ENCODE results near the gene PAK5.

Gene PAK5

GRCh38 chr20:9496155-9496554 is 342.7 kb downstream of the PAK5 start:
- no peak for DNase-seq (ENCODE audit: low read depth in 2 of 2)

- DNase-seq (ENCODE audit: low read depth in 2 of 2) = no peak
Observed at GRCh38 chr20:9495701-9496100, 343.2 kb downstream of the PAK5 start.

GRCh38 chr20:9493803-9494202 is 345.1 kb downstream of the PAK5 start:
- no peak for DNase-seq (ENCODE audit: low read depth in 2 of 2)

GRCh38 chr20:9492067-9492466 is 346.8 kb downstream of the PAK5 start:
- no peak for DNase-seq (ENCODE audit: low read depth in 2 of 2)

GRCh38 chr20:9491324-9491723 is 347.6 kb downstream of the PAK5 start:
- no peak for DNase-seq (ENCODE audit: low read depth in 2 of 2)

- no peak for DNase-seq (ENCODE audit: low read depth in 2 of 2)
Observed at GRCh38 chr20:9490631-9491030, 348.2 kb downstream of the PAK5 start.

- DNase-seq (ENCODE audit: low read depth in 2 of 2) = no peak
Observed at GRCh38 chr20:9490161-9490560, 348.7 kb downstream of the PAK5 start.

- DNase-seq (ENCODE audit: low read depth in 2 of 2) = no peak
Observed at GRCh38 chr20:9488063-9488462, 350.8 kb downstream of the PAK5 start.

Data from stimulated activated CD4-positive, alpha-beta T cell treated with anti-CD3 and anti-CD28 coated beads, Interleukin-4, amount 100 ng/mL, for 48 hours (primary cell).